GM12891 (cell line): Measurements from ENCODE around the gene TANC1.

Experiments used
- PAX5 ChIP-seq: IDR thresholded peaks from 2 replicates; pipeline ENCODE4 v1.6.1; 2011; ENCODE audit warnings: low read length, moderate library complexity, mild to moderate bottlenecking; ENCODE audit not compliant: insufficient read depth, severe bottlenecking
- POLR2A ChIP-seq: IDR thresholded peaks from 2 replicates; pipeline ENCODE4 v1.6.1; 2011; ENCODE audit warnings: low read depth, low read length, control low read depth
- POLR2AphosphoS5 ChIP-seq: IDR thresholded peaks from 2 replicates; pipeline ENCODE4 v1.6.1; 2011; ENCODE audit warnings: low read depth, low read length, control low read depth
- POU2F2 ChIP-seq: IDR thresholded peaks from 2 replicates; pipeline ENCODE4 v1.6.1; 2011; ENCODE audit warnings: low read depth, mild to moderate bottlenecking, control low read depth, low read length, moderate library complexity
- SPI1 ChIP-seq: IDR thresholded peaks from 2 replicates; pipeline ENCODE4 v1.6.1; 2011; ENCODE audit warnings: low read depth, low read length, control low read depth
- TAF1 ChIP-seq: IDR thresholded peaks from 2 replicates; pipeline ENCODE4 v1.6.1; 2011; ENCODE audit warnings: low read depth, low read length, control low read depth

- TF ChIP-seq POLR2A = no peak
- TF ChIP-seq TAF1 = no peak
- TF ChIP-seq POU2F2 = no peak
- TF ChIP-seq POLR2AphosphoS5 = no peak
- TF ChIP-seq SPI1 = no peak
- no peak for TF ChIP-seq PAX5
Measured at GRCh38 chr2:158990397-158991214, 22.2 kb downstream of the TANC1 start.
